GM23248 (cell line): Measurements from ENCODE around the gene ZCCHC24. TPM values are rescaled to one million over a fixed set of nuclear protein-coding genes. Genes with fewer than 3 reads are reported as not detected.

Experiments used
- DNase-seq: peaks from one replicate; pipeline ENCODE4 v3.0.0-alpha.2; 2015
- H2AFZ ChIP-seq: fragments of 200-600 bp; sonication (generic); 2 replicates; pipeline ENCODE4 v1.6.1; 2016; ENCODE audit warnings: antibody characterized with exemption
- H3F3A ChIP-seq: fragments of 200-600 bp; sonication (generic); 2 replicates; pipeline ENCODE4 v1.6.1; 2016; ENCODE audit warnings: mild to moderate bottlenecking, antibody characterized with exemption, mixed run types; ENCODE audit not compliant: insufficient read depth
- H3K27ac ChIP-seq: fragments of 200-600 bp; sonication (generic); 2 replicates; pipeline ENCODE4 v1.5.1; 2016; ENCODE audit warnings: mild to moderate bottlenecking
- H3K27me3 ChIP-seq: fragments of 200-600 bp; sonication (generic); replicated peaks from 2 replicates; pipeline ENCODE4 v1.6.1; 2016; ENCODE audit warnings: mild to moderate bottlenecking; ENCODE audit not compliant: insufficient read depth
- H3K36me3 ChIP-seq: fragments of 200-600 bp; sonication (generic); 2 replicates; pipeline ENCODE4 v1.6.1; 2016; ENCODE audit warnings: low read depth, mild to moderate bottlenecking
- H3K4me1 ChIP-seq: fragments of 200-600 bp; sonication (generic); 2 replicates; pipeline ENCODE4 v1.6.1; 2016; ENCODE audit warnings: mild to moderate bottlenecking; ENCODE audit not compliant: insufficient read depth
- H3K4me2 ChIP-seq: fragments of 200-600 bp; sonication (generic); one replicate; pipeline ENCODE4 v1.6.1; 2016; ENCODE audit warnings: mild to moderate bottlenecking; ENCODE audit not compliant: unreplicated experiment
- H3K4me3 ChIP-seq: fragments of 200-600 bp; sonication (generic); 2 replicates; pipeline ENCODE4 v1.5.1; 2016; ENCODE audit warnings: mild to moderate bottlenecking
- H3K79me2 ChIP-seq: fragments of 200-600 bp; sonication (generic); 2 replicates; pipeline ENCODE4 v1.6.1; 2016; ENCODE audit warnings: mild to moderate bottlenecking; ENCODE audit not compliant: insufficient read depth
- H3K9ac ChIP-seq: fragments of 200-600 bp; sonication (generic); 2 replicates; pipeline ENCODE4 v1.6.1; 2016; ENCODE audit warnings: mild to moderate bottlenecking
- H3K9me2 ChIP-seq: fragments of 200-600 bp; sonication (generic); 2 replicates; pipeline ENCODE4 v1.6.1; 2016; ENCODE audit warnings: mixed run types, mild to moderate bottlenecking, moderate library complexity; ENCODE audit not compliant: insufficient read depth
- H3K9me3 ChIP-seq: fragments of 200-600 bp; sonication (generic); one replicate; pipeline ENCODE4 v1.6.1; 2017; ENCODE audit warnings: low read depth
- H4K20me1 ChIP-seq: fragments of 200-600 bp; sonication (generic); 2 replicates; pipeline ENCODE4 v1.6.0; 2016; ENCODE audit not compliant: insufficient read depth
- EZH2 ChIP-seq: fragments of 200-600 bp; sonication (generic); IDR thresholded peaks from 2 replicates; pipeline ENCODE4 v1.6.1; 2018; ENCODE audit warnings: antibody characterized with exemption, mild to moderate bottlenecking; ENCODE audit not compliant: insufficient read depth, poor library complexity, severe bottlenecking
- EZH2phosphoT487 ChIP-seq: fragments of 200-600 bp; sonication (generic); IDR thresholded peaks from 2 replicates; pipeline ENCODE4 v1.6.1; 2018; ENCODE audit warnings: antibody characterized with exemption, moderate library complexity, mild to moderate bottlenecking, low read depth; ENCODE audit not compliant: insufficient read depth
- WGBS, 2 experiments: methylation state at CpG; one replicate each; pipeline ENCODE4 v1.1.6; 2015 to 2017; ENCODE audit warnings: low lambda C conversion rate in 2 of 2, low coverage in 1 of 2; ENCODE audit errors: missing lambda C conversion rate in 2 of 2; 5-methylcytosine and 5-hydroxymethylcytosine counted together
- in situ Hi-C: fragments of 300-500 bp; cut with MboI; formaldehyde crosslinking; loops from 2 replicates; pipeline ENCODE4 v1.15.0; 2020
- polyA plus RNA-seq: library from polyadenylated mRNA; unstranded; fragments of >200 nt; fragmentation: Nextera tagmentation; extraction: Ambion mirVana; gene quantifications from 2 replicates; pipeline ENCODE4 v1.2.1, GENCODE V29; 2016
- total RNA-seq: library from RNA; depleted of rRNA; stranded (reverse); fragments of >200 nt; shearing (Covaris generic); gene quantifications from 2 replicates; pipeline ENCODE4 v1.2.3, GENCODE V29; 2014

Gene ZCCHC24
- total and polyA plus RNA-seq, 2 experiments from 2014 or later, result 29.3 to 30.3 TPM

DNA sequence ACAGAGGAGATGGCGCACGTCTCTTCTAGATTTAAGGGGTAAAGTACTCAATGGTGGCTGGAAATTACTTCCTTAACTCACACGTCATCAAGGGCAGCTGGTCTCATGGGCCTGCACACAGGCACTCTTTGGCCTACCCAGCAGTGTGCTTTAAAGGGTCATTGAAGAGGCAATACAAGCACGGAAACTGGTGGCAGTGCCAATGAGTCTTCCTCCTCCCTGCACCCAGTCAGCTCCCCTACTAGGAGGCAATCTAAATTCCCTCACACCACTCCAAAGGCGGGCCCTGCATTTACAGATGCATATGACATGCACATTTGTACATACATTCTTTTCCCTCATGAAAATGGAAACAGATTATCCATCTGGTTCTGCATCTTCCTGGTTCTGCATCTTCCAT, 50.8 kb downstream of the ZCCHC24 start:
- DNase-seq, result no peak
- Histone ChIP-seq H3F3A (peaks cover 17% of the 10 kb centered on the region), H3K27ac (no peak overlapping the region), H3K4me2 (no peak overlapping the region), H3K36me3 (no peaks in the 10 kb centered on the region; the same call in 1 of the 2 replicates), H3K9me3 (no peaks in the 10 kb centered on the region), H3K27me3 (no peaks in the 10 kb centered on the region), H4K20me1 (no peaks in the 10 kb centered on the region), H3K9me2 (no peaks in the 10 kb centered on the region), H3K79me2 (peaks cover 38% of the 10 kb centered on the region), H3K4me1 (peaks cover 36% of the 10 kb centered on the region), H2AFZ (no peak overlapping the region), H3K4me3 (no peak overlapping the region), H3K9ac (no peak overlapping the region)
- WGBS, 2 experiments, result 98 to 100% methylated on average over 5 of the region's 5 CpGs
- in situ Hi-C loops, result no loop called here
- TF ChIP-seq EZH2phosphoT487 (no peak), EZH2 (no peak)

DNA sequence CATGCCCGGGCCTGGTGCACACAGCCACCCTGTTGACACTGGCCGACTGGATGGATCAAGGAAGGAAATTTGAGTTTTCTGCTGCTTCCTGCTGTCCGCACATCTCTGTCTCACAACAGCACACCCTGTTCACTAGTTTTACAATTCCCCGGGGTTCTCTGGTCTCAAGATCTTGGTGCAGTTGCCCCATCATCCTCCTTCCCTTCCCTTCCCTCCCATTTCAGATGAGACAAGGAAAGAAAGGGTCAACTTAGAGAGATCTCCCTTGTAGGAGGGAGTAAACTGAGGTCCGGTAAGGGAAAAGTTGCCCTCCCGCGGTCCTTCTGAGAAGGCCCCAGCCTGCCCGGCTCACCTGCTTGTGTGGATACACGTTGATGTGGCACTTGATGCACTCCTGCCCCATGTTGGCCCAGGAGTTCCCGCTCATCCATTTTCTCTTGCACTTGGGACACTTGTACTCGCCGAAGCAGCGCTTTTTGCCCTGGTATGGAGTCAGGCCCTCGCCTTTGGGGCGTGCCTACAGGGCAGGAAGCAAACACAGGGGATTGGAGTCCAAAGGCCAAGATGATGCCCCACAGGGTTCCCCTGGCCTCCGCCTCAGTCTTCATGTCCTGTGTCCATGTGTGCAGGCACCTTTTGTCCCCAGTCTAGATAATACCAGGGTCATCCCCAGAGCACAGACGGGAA, 51.4 kb downstream of the ZCCHC24 start:
- 88 to 91% methylated on average over 17 of the region's 17 CpGs for WGBS, 2 experiments
- no peak overlapping the region for H3K4me3 ChIP-seq
- no peaks in the 10 kb centered on the region; the same call in 1 of the 2 replicates for H3K36me3 ChIP-seq
- H3K27ac ChIP-seq, result no peak overlapping the region
- H2AFZ ChIP-seq, result no peak overlapping the region
- no peak for TF ChIP-seq EZH2phosphoT487
- no peak for TF ChIP-seq EZH2
- no peak for DNase-seq
- no peaks in the 10 kb centered on the region for H4K20me1 ChIP-seq
- no peak overlapping the region for H3K9ac ChIP-seq
- no peak overlapping the region for H3K4me2 ChIP-seq
- no peaks in the 10 kb centered on the region for H3K9me2 ChIP-seq
- H3K4me1 ChIP-seq, result peaks cover 31% of the 10 kb centered on the region
- no peaks in the 10 kb centered on the region for H3K27me3 ChIP-seq
- H3K9me3 ChIP-seq, result no peaks in the 10 kb centered on the region
- H3F3A ChIP-seq, result peaks cover 11% of the 10 kb centered on the region
- peaks cover 38% of the 10 kb centered on the region for H3K79me2 ChIP-seq
- in situ Hi-C loops, result no loop called here

DNA sequence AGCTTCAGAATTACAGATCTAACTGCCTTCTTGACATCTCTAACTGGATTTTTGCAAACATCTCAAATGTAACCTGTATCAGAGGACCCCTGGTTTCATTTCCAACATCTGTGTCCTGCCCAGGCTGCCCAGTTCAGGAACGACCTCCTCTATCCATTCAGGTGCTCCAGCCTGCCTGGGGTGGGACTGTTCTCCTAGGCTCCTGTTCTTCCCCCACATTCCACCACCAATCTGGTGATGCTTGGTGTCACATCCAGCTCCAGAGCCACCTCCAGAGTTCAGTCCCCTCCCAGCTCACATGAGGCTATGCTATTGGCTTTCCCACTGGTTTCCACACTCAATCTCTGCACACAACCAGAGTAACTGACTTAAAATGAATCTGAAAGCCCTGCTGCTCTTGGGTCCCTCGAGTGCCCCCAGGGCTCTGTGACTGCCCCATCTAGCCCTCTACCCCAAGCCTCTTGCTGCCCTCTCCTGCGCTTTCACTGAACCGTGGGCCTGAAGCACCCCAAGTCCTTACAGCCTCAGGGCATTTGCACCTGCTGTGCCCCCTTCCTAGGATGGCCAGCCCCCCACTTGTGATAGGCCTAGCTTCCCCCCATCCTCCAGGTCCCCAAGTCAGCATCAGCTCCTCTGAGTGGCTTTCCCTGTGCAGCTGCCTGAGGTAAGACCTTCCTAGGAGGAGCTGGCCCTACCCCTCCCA, 52.1 kb downstream of the ZCCHC24 start:
- no peaks in the 10 kb centered on the region; the same call in 1 of the 2 replicates for H3K36me3 ChIP-seq
- H3F3A ChIP-seq, result peaks cover 4% of the 10 kb centered on the region
- no peaks in the 10 kb centered on the region for H4K20me1 ChIP-seq
- WGBS, 2 experiments, result 96 to 100% methylated on average over 4 of the region's 4 CpGs
- H3K4me1 ChIP-seq, result peaks cover 24% of the 10 kb centered on the region
- no peaks in the 10 kb centered on the region for H3K9me3 ChIP-seq
- TF ChIP-seq EZH2 (no peak), EZH2phosphoT487 (no peak)
- no peak overlapping the region for H3K9ac ChIP-seq
- in situ Hi-C loops, result no loop called here
- DNase-seq, result no peak
- peaks cover 38% of the 10 kb centered on the region for H3K79me2 ChIP-seq
- no peak overlapping the region for H3K4me3 ChIP-seq
- H3K4me2 ChIP-seq, result no peak overlapping the region
- no peak overlapping the region for H2AFZ ChIP-seq
- no peaks in the 10 kb centered on the region for H3K9me2 ChIP-seq
- no peaks in the 10 kb centered on the region for H3K27me3 ChIP-seq
- H3K27ac ChIP-seq, result no peak overlapping the region

DNA sequence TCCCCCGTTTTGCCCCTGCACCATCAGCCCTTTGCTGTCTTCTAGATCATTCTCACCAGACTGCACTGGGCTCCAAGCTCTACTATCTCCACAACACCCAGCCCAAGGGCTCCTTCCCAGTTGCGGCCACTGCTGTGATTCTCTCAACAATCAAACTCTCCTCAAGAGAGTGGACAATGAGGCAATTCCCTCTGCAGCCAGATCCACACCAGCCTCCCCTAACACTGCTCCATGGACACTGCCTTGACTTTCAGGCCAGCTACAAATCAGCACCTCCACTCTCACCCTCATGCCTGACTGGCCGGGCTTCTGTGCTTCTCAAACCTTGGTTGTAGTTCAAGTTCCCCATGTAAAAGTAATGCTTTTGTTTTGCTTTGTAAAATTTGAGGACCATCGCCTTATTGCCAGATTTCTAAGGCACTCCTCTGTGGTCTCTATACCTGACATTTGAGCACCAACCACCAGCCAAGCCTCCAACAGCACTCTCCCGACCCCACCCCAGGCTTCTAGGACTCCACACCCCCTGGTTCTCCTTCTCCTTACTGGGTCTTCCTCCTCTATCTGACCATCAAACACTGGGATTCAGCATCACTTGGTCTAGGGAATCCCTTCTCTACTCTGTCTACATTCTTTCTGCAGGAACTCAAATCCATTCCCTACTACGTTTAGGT, 52.8 kb downstream of the ZCCHC24 start:
- H3K4me3 ChIP-seq, result no peak overlapping the region
- H3F3A ChIP-seq, result no peaks in the 10 kb centered on the region
- H4K20me1 ChIP-seq, result no peaks in the 10 kb centered on the region
- H3K4me1 ChIP-seq, result peaks cover 18% of the 10 kb centered on the region
- in situ Hi-C loops, result no loop called here
- peaks cover 38% of the 10 kb centered on the region for H3K79me2 ChIP-seq
- no peaks in the 10 kb centered on the region for H3K9me2 ChIP-seq
- no peaks in the 10 kb centered on the region; the same call in 1 of the 2 replicates for H3K36me3 ChIP-seq
- no peak overlapping the region for H3K27ac ChIP-seq
- no peaks in the 10 kb centered on the region for H3K9me3 ChIP-seq
- H3K9ac ChIP-seq, result no peak overlapping the region
- DNase-seq, result no peak
- WGBS, 2 experiments, result 89% methylated on average over 6 of the region's 6 CpGs
- no peak overlapping the region for H3K4me2 ChIP-seq
- H3K27me3 ChIP-seq, result no peaks in the 10 kb centered on the region
- TF ChIP-seq EZH2phosphoT487 (no peak), EZH2 (no peak)
- no peak overlapping the region for H2AFZ ChIP-seq
